Activated T-cell treated with anti-CD3 and anti-CD28 coated beads, Interleukin-2, amount 50 U/mL, for 4 hours (primary cell): ENCODE results near the gene BCORL1. TPM values are rescaled to one million over a fixed set of nuclear protein-coding genes. Genes with fewer than 3 reads are reported as not detected.
A peak's percentile ranks its signal among the peaks of the same experiment; 100 is the strongest.

Source experiments
- ATAC-seq, 2 donors: fragments of 200-7000 bp; cut with Tn5 transposase; one replicate each; pipeline ENCODE4 v1.10.0; 2021
- DNase-seq: peaks from one replicate; pipeline ENCODE4 v3.0.0-alpha.2; 2020
- H3K27me3 Mint-ChIP-seq: one replicate; pipeline ENCODE4 v1.8.0; 2021; ENCODE audit warnings: low read depth, mixed read lengths
- H3K36me3 Mint-ChIP-seq: one replicate; pipeline ENCODE4 v1.8.0; 2022; ENCODE audit warnings: mixed read lengths; ENCODE audit not compliant: insufficient read depth
- H3K4me1 Mint-ChIP-seq: one replicate; pipeline ENCODE4 v1.8.0; 2021; ENCODE audit warnings: low read depth, mixed read lengths
- H3K4me3 Mint-ChIP-seq: one replicate; pipeline ENCODE4 v1.8.0; 2021; ENCODE audit warnings: mild to moderate bottlenecking, moderate library complexity, mixed read lengths
- H3K9me3 Mint-ChIP-seq: one replicate; pipeline ENCODE4 v1.8.0; 2021; ENCODE audit warnings: mixed read lengths
- total RNA-seq, 3 donors: library from RNA; stranded (reverse); gene quantifications; one replicate each; pipeline ENCODE4 v1.2.1, GENCODE V29; 2021

BCORL1 gene
- total RNA-seq, 3 donors from 2014 or later = 7.9 to 9.0 (median 8.8) TPM

DNA sequence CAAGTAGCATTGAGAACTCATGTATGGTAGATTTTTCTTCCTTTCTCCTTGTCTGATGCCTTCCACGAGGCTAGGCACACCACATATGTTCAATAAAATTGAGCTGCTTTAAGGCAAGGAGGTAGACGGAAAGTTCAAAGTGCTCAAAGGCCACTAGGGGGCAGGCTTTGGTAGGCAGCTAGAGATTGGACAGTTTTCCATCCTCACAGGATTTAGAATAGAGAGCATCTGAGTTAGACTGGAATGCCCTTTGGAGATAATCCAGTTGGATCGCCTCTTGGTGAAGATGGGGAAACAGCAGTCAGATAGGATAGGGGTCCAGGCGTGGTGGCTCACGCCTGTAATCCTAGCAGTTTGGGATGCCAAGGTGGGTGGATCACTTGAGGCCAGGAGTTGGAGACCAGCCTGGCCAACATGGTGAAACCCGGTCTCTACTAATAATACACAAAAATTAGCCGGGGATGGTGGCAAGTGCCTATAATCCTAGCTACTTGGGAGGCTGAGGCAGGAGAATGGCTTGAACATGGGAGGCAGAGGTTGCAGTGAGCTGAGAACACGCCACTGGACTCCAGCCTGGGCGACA lies 97.5 kb downstream of the BCORL1 start:
- Mint-ChIP-seq H3K9me3 (no peaks in the 10 kb centered on the region), H3K36me3 (peaks cover 4% of the 10 kb centered on the region), H3K4me1 (peaks cover 47% of the 10 kb centered on the region), H3K4me3 (no peak overlapping the region), H3K27me3 (no peaks in the 10 kb centered on the region)
- DNase-seq (peak; percentile 50), ATAC-seq (no peak)

GRCh38 chrX:130080791-130081367 lies 98.4 kb downstream of the BCORL1 start:
- ATAC-seq = no peak
- no peak for DNase-seq
- H3K9me3 Mint-ChIP-seq = no peaks in the 10 kb centered on the region
- no peaks in the 10 kb centered on the region for H3K27me3 Mint-ChIP-seq
- H3K36me3 Mint-ChIP-seq = peaks cover under 1% of the 10 kb centered on the region
- H3K4me3 Mint-ChIP-seq = peak overlapping the region; percentile 55
- peaks cover 55% of the 10 kb centered on the region for H3K4me1 Mint-ChIP-seq

- H3K9me3 Mint-ChIP-seq = no peaks in the 10 kb centered on the region
- DNase-seq (no peak), ATAC-seq (no peak)
- H3K4me1 Mint-ChIP-seq = peaks cover 62% of the 10 kb centered on the region
- H3K4me3 Mint-ChIP-seq = peak overlapping the region; percentile 71
- no peaks in the 10 kb centered on the region for H3K36me3 Mint-ChIP-seq
- no peaks in the 10 kb centered on the region for H3K27me3 Mint-ChIP-seq
Measured at GRCh38 chrX:130081421-130082045, 99.1 kb downstream of the BCORL1 start.

DNA sequence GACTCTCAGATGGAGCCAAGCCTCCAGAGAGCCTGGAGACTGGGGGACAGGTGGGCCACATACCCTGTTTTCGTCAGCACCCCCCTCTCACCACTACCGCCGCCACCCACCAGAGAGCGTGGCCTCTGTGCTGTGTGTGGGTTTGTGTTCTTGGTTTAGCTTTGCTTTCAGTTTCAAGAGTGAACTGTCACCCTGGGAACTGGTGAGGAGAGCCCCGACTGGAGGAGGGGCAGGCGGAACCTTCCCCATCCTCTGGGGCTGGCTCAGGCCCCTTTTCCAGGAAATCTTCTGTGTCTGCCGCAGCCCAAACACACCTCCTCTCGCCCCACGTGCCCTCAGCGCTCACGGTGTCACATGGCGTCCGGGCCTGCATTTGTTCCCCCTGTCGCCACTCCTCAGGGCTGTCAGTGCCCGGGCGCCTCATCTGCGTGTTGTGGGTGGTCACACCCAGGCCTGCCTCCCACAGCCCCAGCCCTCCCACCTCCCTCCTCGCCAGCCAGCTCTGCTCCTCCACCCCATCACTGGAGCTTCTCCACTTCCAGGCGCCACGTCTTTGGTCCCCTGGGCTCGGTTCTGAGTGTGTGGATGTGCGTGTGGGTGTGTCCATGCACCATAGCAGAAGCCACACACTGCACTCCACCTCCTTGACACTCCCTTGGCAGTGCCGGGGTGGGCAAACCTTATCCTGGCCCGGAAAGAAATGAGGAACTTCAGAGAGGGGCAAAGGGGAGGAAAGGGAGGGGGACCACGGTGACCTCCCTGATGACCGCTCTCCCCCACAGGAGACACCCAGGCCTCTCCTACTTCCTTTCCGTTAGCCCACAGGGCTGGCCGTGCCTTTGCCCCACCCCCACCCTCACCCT lies 100.0 kb downstream of the BCORL1 start:
- Mint-ChIP-seq H3K4me1 (peaks cover 68% of the 10 kb centered on the region), H3K36me3 (no peaks in the 10 kb centered on the region), H3K9me3 (no peaks in the 10 kb centered on the region), H3K27me3 (no peaks in the 10 kb centered on the region), H3K4me3 (peak overlapping the region; percentile 71)
- DNase-seq = peak; percentile 65
- ATAC-seq = peak; percentile 76 to 79

GRCh38 chrX:130083107-130083490 lies 100.7 kb downstream of the BCORL1 start:
- ATAC-seq (no peak), DNase-seq (no peak)
- no peaks in the 10 kb centered on the region for H3K36me3 Mint-ChIP-seq
- no peaks in the 10 kb centered on the region for H3K9me3 Mint-ChIP-seq
- peaks cover 74% of the 10 kb centered on the region for H3K4me1 Mint-ChIP-seq
- H3K27me3 Mint-ChIP-seq = no peaks in the 10 kb centered on the region
- H3K4me3 Mint-ChIP-seq = peak overlapping the region; percentile 65

GRCh38 chrX:130083656-130084382 lies 101.4 kb downstream of the BCORL1 start:
- peaks cover 81% of the 10 kb centered on the region for H3K4me1 Mint-ChIP-seq
- DNase-seq = no peak
- H3K9me3 Mint-ChIP-seq = no peaks in the 10 kb centered on the region
- peak overlapping the region; percentile 78 for H3K4me3 Mint-ChIP-seq
- no peaks in the 10 kb centered on the region for H3K27me3 Mint-ChIP-seq
- no peak for ATAC-seq
- H3K36me3 Mint-ChIP-seq = no peaks in the 10 kb centered on the region

GRCh38 chrX:130084631-130085237 lies 102.3 kb downstream of the BCORL1 start:
- ATAC-seq = peak in 1 of 2 donors; percentile 4
- Mint-ChIP-seq H3K9me3 (no peaks in the 10 kb centered on the region), H3K36me3 (no peaks in the 10 kb centered on the region), H3K4me1 (peaks cover 81% of the 10 kb centered on the region), H3K27me3 (no peaks in the 10 kb centered on the region), H3K4me3 (peak overlapping the region; percentile 78)
- no peak for DNase-seq

DNA sequence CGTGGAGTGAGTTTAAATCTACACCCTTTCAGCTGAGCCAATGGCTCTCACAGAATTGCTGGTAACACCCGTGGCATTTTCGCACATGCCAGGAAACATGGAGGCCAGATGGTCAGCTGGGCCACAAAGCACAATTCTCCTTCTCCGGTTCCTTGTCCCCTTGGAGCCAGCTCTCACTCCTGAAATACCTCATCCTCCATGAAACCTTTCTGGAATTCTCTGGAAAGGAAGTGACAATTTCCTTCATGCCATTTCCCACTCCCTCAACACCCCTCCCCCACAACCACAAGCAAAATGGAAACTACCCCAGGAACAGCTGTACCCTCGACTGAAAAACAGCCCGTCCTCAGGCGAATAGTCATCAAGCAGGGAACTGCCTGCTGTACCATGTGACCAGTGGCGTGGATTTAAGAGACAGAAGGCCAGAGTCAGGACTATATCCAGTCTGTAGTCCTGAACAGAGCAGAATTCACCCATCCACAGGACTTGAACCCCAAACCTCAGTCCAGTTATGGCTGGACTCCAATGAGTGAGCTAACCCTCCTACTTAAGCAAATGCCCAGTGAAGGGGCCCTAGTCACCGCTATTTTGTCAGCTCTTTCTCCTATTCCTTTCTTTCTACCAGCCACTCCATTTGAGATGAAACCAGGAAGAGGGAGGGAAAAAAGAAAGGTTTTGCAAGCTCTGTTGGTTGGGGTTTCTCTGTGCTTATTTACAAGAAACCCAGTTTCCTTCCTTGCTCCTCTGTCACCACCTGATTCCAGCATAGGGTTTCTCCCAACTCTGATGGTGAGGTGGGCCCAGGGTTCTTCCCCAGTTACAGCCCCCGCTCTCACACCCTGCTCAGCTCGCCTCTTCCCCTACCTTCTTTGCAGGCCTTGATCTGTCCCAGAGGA lies 103.4 kb downstream of the BCORL1 start:
- Mint-ChIP-seq H3K4me3 (peak overlapping the region; percentile 78), H3K36me3 (no peaks in the 10 kb centered on the region), H3K4me1 (peaks cover 80% of the 10 kb centered on the region), H3K9me3 (no peaks in the 10 kb centered on the region), H3K27me3 (no peaks in the 10 kb centered on the region)
- ATAC-seq (no peak), DNase-seq (no peak)

DNA sequence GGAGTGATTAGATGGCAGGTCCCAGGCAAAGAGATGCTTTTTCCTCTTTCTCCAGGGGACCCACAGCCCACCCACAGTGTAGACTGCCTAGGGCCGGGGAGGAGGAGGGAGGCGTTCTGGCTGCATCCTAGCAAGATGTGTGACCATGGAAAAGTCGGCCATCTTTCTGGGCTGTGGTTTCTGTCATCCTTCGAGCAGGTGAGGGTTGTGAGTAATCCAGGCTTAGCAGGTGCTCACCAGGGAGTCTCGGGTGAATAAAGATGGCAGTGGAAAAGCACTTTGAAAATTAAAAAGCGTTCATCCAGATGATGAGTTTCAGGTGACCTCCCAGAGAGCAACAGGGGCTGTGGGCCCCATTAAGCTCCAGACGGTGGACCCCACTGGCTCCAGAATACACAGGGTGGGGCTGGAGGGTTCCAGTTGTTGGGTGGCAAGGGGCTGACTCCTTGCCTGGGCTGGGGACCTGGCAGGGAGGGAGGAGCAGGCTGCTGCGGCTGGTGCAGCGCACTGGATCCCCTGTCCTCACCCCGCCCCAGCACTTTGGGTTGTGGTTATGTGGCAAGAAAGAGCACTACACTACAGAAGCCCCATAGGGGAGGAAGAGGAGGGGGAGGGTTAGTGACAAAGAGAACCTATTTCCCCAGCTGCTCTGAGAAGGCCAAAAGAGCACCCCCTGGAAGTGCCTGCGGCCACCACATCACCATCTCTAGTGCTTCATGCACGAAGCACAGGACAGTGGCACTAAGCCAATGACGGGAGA lies 104.2 kb downstream of the BCORL1 start:
- DNase-seq = peak; percentile 38
- Mint-ChIP-seq H3K4me3 (peak overlapping the region; percentile 78), H3K27me3 (no peaks in the 10 kb centered on the region), H3K9me3 (no peaks in the 10 kb centered on the region), H3K36me3 (no peaks in the 10 kb centered on the region), H3K4me1 (peaks cover 74% of the 10 kb centered on the region)
- ATAC-seq = peak; percentile 54 to 55

DNA sequence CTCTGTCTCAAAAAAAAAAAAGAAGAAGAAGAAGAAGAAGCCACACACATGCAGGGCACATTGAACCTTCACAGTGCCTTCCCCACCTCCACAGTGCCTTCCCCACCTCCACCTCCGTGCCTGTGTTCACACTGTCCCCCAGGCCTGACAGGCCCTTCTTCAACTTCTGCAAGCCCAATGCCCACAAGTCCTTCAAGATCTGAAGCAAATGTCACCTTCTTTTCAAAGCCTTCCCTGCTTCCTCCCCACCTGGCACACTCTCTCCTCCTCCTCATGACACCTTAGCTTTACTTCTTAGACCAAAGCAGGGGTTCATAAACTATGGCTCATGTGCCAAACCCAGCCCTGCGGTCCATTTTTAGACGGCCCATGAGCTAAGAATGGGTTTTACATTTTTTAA lies 107.9 kb downstream of the BCORL1 start:
- DNase-seq (no peak), ATAC-seq (no peak)
- H3K4me3 Mint-ChIP-seq = peak overlapping the region; percentile 35
- no peaks in the 10 kb centered on the region for H3K36me3 Mint-ChIP-seq
- no peaks in the 10 kb centered on the region for H3K27me3 Mint-ChIP-seq
- H3K4me1 Mint-ChIP-seq = peaks cover 72% of the 10 kb centered on the region
- no peaks in the 10 kb centered on the region for H3K9me3 Mint-ChIP-seq

DNA sequence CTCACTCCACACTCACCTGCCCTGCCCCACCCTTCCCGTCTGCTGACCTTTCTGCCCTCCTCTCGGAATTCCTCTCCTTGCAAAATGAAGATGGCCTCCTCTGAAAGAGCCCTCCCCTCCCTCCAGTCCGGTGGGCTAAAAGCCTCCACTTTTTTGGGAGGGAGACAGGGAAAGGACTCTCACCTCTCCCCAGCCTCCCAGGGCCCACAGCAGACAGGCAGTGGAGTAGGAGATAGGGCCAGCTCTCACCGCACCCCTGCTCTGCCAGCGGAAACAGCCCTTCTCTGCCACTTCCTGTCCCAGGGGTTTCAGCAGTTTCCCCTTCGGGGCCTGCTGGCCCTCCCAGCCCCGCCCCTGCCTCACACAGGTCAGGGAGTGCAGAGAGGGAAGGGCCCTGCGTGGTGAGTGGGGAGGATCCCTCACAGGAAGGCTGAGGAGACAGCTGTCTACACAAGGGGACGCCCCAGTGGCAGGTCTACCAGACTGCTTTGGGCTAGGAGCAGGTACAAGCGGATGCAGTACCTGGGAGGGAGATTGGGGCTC lies 109.6 kb downstream of the BCORL1 start:
- H3K36me3 Mint-ChIP-seq = no peaks in the 10 kb centered on the region
- peaks cover 67% of the 10 kb centered on the region for H3K4me1 Mint-ChIP-seq
- peak overlapping the region; percentile 81 for H3K4me3 Mint-ChIP-seq
- no peaks in the 10 kb centered on the region for H3K27me3 Mint-ChIP-seq
- no peaks in the 10 kb centered on the region for H3K9me3 Mint-ChIP-seq
- DNase-seq (peak; percentile 70), ATAC-seq (peak; percentile 94 to 95)

DNA sequence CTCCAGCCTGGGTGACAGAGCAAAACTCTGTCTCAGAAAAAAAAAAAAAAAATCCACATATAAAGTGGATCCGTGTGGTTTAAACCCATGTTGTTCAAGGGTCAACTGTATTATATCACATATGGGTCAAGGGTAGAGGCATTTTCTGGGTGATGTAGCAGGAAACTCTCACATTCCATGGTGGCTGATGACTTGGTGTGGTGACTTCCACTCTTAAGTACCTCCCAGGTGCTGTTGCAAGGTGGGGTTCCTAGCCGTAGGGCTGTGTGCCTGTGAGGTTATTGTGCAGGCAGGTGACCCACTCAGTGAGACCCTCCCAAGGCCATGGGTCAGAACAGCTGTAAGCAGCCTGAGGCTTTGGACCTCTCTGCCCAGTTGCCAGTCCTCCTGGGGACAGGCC lies 110.8 kb downstream of the BCORL1 start:
- no peak for DNase-seq
- no peak for ATAC-seq
- Mint-ChIP-seq H3K4me1 (peaks cover 65% of the 10 kb centered on the region), H3K27me3 (no peaks in the 10 kb centered on the region), H3K9me3 (no peaks in the 10 kb centered on the region), H3K4me3 (no peak overlapping the region), H3K36me3 (no peaks in the 10 kb centered on the region)
